HepG2 (cell line): ENCODE data around the gene SV2B. TPM values are rescaled to one million over a fixed set of nuclear protein-coding genes. Genes with fewer than 3 reads are reported as not detected.

Source experiments
- ATAC-seq: fragments of 200-7000 bp; cut with Tn5 transposase; 3 replicates; pipeline ENCODE4 v1.9.1; 2020; ENCODE audit warnings: mild to moderate bottlenecking, moderate library complexity
- BruUV-seq: library from RNA; stranded (reverse); fragments of 400-500 nt; replicated peaks from 2 replicates; lab custom pipeline; 2021; lab: Mats Ljungman, UMichigan
- CTCF ChIA-PET: fragments of 300-600 bp; formaldehyde crosslinking; extraction: SDS; loops from one replicate; lab custom pipeline; 2021; ENCODE audit warnings: low total read pairs, inconsistent platforms, low intra/inter-chr PET ratio; lab: Yijun Ruan, JAX
- POLR2A ChIA-PET: fragments of 350-600 bp; sonication (Branson Sonifier 250); formaldehyde crosslinking; loops from one replicate; lab custom pipeline; 2020; ENCODE audit warnings: antibody characterized with exemption, inconsistent platforms; lab: Yijun Ruan, JAX
- DNase-seq: peaks from one replicate; pipeline ENCODE4 v3.0.0-alpha.2; 2015; ENCODE audit warnings: low spot score
- FAIRE-seq: peaks from 3 replicates; lab custom pipeline; 2011; peaks lifted over from hg19 to GRCh38; lab: Jason Lieb, UNC
- H2AFZ ChIP-seq: one replicate; pipeline ENCODE4 v1.6.1; 2011; ENCODE audit warnings: low read length, inconsistent platforms
- H3K27ac ChIP-seq: fragments of 300-600 bp; 3 replicates; pipeline ENCODE4 v1.8.0; 2011; ENCODE audit warnings: mixed run types, mild to moderate bottlenecking, mixed read lengths, low read length, inconsistent platforms; ENCODE audit not compliant: insufficient read depth; ENCODE audit errors: extremely low read length
- H3K27me3 ChIP-seq, 2 experiments: fragments of 200-600 bp in 1 of 2; 2 replicates in 1 of 2; 3 replicates in 1 of 2; pipeline versions ENCODE4 v1.6.0 to v1.8.0; 2011; ENCODE audit warnings: low read length in 2 of 2, mild to moderate bottlenecking in 2 of 2, moderate library complexity in 2 of 2, inconsistent platforms in 1 of 2; ENCODE audit not compliant: insufficient read depth in 2 of 2, control insufficient read depth in 1 of 2
- H3K36me3 ChIP-seq, 2 experiments: fragments of 200-600 bp in 1 of 2; replicated peaks in 1 of 2; 2 replicates in 1 of 2; 3 replicates in 1 of 2; pipeline versions ENCODE4 v1.5.1 to v1.8.0; 2011; ENCODE audit warnings: low read length in 2 of 2, inconsistent platforms in 1 of 2; ENCODE audit not compliant: insufficient read depth in 2 of 2, control insufficient read depth in 1 of 2
- H3K4me1 ChIP-seq: 2 replicates; pipeline ENCODE4 v1.5.1; 2012; ENCODE audit warnings: low read length, inconsistent platforms; ENCODE audit not compliant: insufficient read depth
- H3K4me2 ChIP-seq: 2 replicates; pipeline ENCODE4 v1.6.0; 2011; ENCODE audit warnings: low read depth, low read length, inconsistent platforms
- H3K4me3 ChIP-seq, 3 experiments: fragments of 200-600 bp in 1 of 3; sonication (generic), shearing (Covaris generic) in 1 of 3; replicated peaks in 1 of 3; 2 replicates each; pipeline ENCODE4 v1.5.1; 2011 to 2016; ENCODE audit warnings: low read length in 3 of 3, inconsistent platforms in 2 of 3, low read depth in 2 of 3, mild to moderate bottlenecking in 2 of 3, control low read depth in 1 of 3, mixed read lengths in 1 of 3; ENCODE audit not compliant: insufficient read depth in 1 of 3
- H3K79me2 ChIP-seq: one replicate; pipeline ENCODE4 v1.6.1; 2011; ENCODE audit warnings: low read length, inconsistent platforms; ENCODE audit not compliant: insufficient read depth
- H3K9ac ChIP-seq: 2 replicates; pipeline ENCODE4 v1.6.0; 2011; ENCODE audit warnings: mild to moderate bottlenecking, low read depth, low read length, inconsistent platforms; ENCODE audit not compliant: insufficient read depth
- H3K9me3 ChIP-seq: 2 replicates; pipeline ENCODE4 v1.5.1; 2012; ENCODE audit warnings: mild to moderate bottlenecking, low read length
- H4K20me1 ChIP-seq: 2 replicates; pipeline ENCODE4 v1.6.0; 2011; ENCODE audit warnings: inconsistent platforms, mild to moderate bottlenecking, low read length, moderate library complexity; ENCODE audit not compliant: insufficient read depth
- CAMTA2 ChIP-seq: sonication (generic); formaldehyde crosslinking; IDR thresholded peaks from 2 replicates; pipeline ENCODE4 v1.4.0; 2020; ENCODE audit warnings: mild to moderate bottlenecking, missing genetic modification reagents, borderline replicate concordance
- HMG20B ChIP-seq: conservative IDR thresholded peaks from 2 replicates; pipeline ENCODE4 v1.6.1; 2016; ENCODE audit warnings: missing genetic modification reagents, missing compliant biosample characterization
- MNT ChIP-seq: fragments of 450-650 bp; IDR thresholded peaks from 2 replicates; pipeline ENCODE4 v1.6.1; 2016
- POGK ChIP-seq: sonication (generic); formaldehyde crosslinking; conservative IDR thresholded peaks from 2 replicates; pipeline ENCODE4 v1.8.0; 2022; ENCODE audit warnings: mild to moderate bottlenecking, moderate library complexity, missing genetic modification reagents
- UBTF ChIP-seq: sonication (generic); formaldehyde crosslinking; IDR thresholded peaks from 2 replicates; pipeline ENCODE4 v1.4.0; 2020; ENCODE audit warnings: mild to moderate bottlenecking, missing genetic modification reagents
- ZIK1 ChIP-seq: sonication (generic); formaldehyde crosslinking; IDR thresholded peaks from 2 replicates; pipeline ENCODE4 v1.5.0; 2020; ENCODE audit warnings: mild to moderate bottlenecking, low read depth, missing genetic modification reagents, borderline replicate concordance
- ZNF496 ChIP-seq: sonication (generic); formaldehyde crosslinking; IDR thresholded peaks from 2 replicates; pipeline ENCODE4 v1.8.1; 2023; ENCODE audit warnings: mild to moderate bottlenecking, moderate library complexity, missing genetic modification reagents; ENCODE audit not compliant: insufficient replicate concordance
- ZNF589 ChIP-seq: sonication (generic); formaldehyde crosslinking; conservative IDR thresholded peaks from 2 replicates; pipeline ENCODE4 v1.8.0; 2022; ENCODE audit warnings: mild to moderate bottlenecking, moderate library complexity, missing genetic modification reagents
- ZNF687 ChIP-seq: sonication (generic); formaldehyde crosslinking; IDR thresholded peaks from 2 replicates; pipeline ENCODE4 v1.5.1; 2020; ENCODE audit warnings: mild to moderate bottlenecking, missing genetic modification reagents, moderate library complexity
- ZNF766 ChIP-seq: sonication (generic); formaldehyde crosslinking; IDR thresholded peaks from 2 replicates; pipeline ENCODE4 v1.5.0; 2020; ENCODE audit warnings: missing genetic modification reagents, borderline replicate concordance
- ZSCAN20 ChIP-seq: sonication (generic); formaldehyde crosslinking; IDR thresholded peaks from 2 replicates; pipeline ENCODE4 v1.4.0; 2020; ENCODE audit warnings: missing genetic modification reagents, mild to moderate bottlenecking, borderline replicate concordance
- WGBS: methylation state at CpG from one replicate; pipeline ENCODE4 v1.1.6; 2017; ENCODE audit warnings: low lambda C conversion rate; 5-methylcytosine and 5-hydroxymethylcytosine counted together
- in situ Hi-C: cut with HindIII; loops from 2 replicates; pipeline ENCODE4 v1.10.0; 2017; ENCODE audit warnings: low pct_unique_long_range_greater_than_20kb; ENCODE audit not compliant: extremely low pct_ligation_motif_present
- intact Hi-C: fragments of 100-400 bp; cut with micrococcal nuclease; formaldehyde crosslinking; loops from one replicate; pipeline ENCODE4 v1.10.0; 2022; ENCODE audit not compliant: unreplicated experiment
- polyA plus RNA-seq, 8 experiments: library from polyadenylated mRNA; depleted of rRNA in 3 of 8; stranded (reverse) in 7 of 8; unstranded in 1 of 8; fragments of >200 nt; fragmentation: Illumina TruSeq in 4 of 8; extraction: Trizol in 4 of 8; gene quantifications; 2 replicates each; pipeline versions ENCODE4 v1.2.1 to v1.2.3, GENCODE V29; 2011 to 2016; ENCODE audit warnings: low read depth in 4 of 8, missing spikeins in 1 of 8, mixed read lengths in 1 of 8; ENCODE audit not compliant: insufficient read depth in 1 of 8
- total RNA-seq, 5 experiments: library from RNA; depleted of rRNA; stranded (reverse); fragments of >200 nt; fragmentation: Illumina TruSeq; extraction: Trizol; gene quantifications; 2 replicates each; pipeline ENCODE4 v1.2.3, GENCODE V29; 2016; ENCODE audit warnings: low read depth in 1 of 5

The SV2B gene
- total and polyA plus RNA-seq, 2 of the 13 experiments (the other 11 are each of a cell fraction or from before 2014, with no cell fraction given) = not detected

- TF ChIP-seq MNT (no peak), ZNF589 (CRISPR knock-in tag) (no peak), ZNF496 (CRISPR knock-in tag) (no peak), UBTF (CRISPR knock-in tag) (no peak), ZNF687 (CRISPR knock-in tag) (no peak), HMG20B (no peak), ZNF766 (no peak), ZSCAN20 (no peak), ZIK1 (no peak), CAMTA2 (CRISPR knock-in tag) (no peak), POGK (CRISPR knock-in tag) (no peak)
- H4K20me1 ChIP-seq = no peaks in the 10 kb centered on the region
- ChIA-PET POLR2A (no interaction called here), CTCF (no interaction called here)
- H3K79me2 ChIP-seq = no peaks in the 10 kb centered on the region
- no peaks in the 10 kb centered on the region for H3K36me3 ChIP-seq
- no peaks in the 10 kb centered on the region for H3K4me1 ChIP-seq
- no peak overlapping the region for H3K27ac ChIP-seq
- H3K9ac ChIP-seq = no peak overlapping the region
- H3K9me3 ChIP-seq = no peaks in the 10 kb centered on the region
- 16% methylated on average over 3 of the region's 3 CpGs for WGBS
- intact Hi-C loops (no loop called here), in situ Hi-C loops (loop anchor here (25.0 kb wide), 1 partner anchor 318 kb away; the partner anchor contains the start of genes HDDC3 and UNC45A)
- ATAC-seq (no peak), FAIRE-seq (no peak), DNase-seq (no peak)
- no peak overlapping the region for H2AFZ ChIP-seq
- H3K4me2 ChIP-seq = no peak overlapping the region
- BruUV-seq = no TSS peak
- H3K27me3 ChIP-seq = 0 out of 5 replicates have a peak, but pooled peaks cover 0 to 6% of the 10 kb centered on the region in 2 experiments
- H3K4me3 ChIP-seq = no peak overlapping the region
Measured at GRCh38 chr15:91255670-91256192, 155.7 kb downstream of the SV2B start.
